LNCaP clone FGC (cell line): Measurements from ENCODE around the gene SOCS4.

Experiments used
- DNase-seq: peaks from one replicate; pipeline ENCODE4 v3.0.0-alpha.2; 2011; ENCODE audit warnings: low read depth
- H3K4me3 ChIP-seq: 2 replicates; pipeline ENCODE4 v1.5.1; 2011; ENCODE audit warnings: mild to moderate bottlenecking, low read depth, low read length, control low read depth
- TF ChIP-seq, protein P1 (sequence below): IDR thresholded peaks from 2 replicates; pipeline ENCODE4 v1.5.1; 2012; ENCODE audit warnings: mild to moderate bottlenecking; ENCODE audit not compliant: control insufficient read depth, insufficient read depth; ENCODE audit errors: extremely low read depth

Gene SOCS4

DNA sequence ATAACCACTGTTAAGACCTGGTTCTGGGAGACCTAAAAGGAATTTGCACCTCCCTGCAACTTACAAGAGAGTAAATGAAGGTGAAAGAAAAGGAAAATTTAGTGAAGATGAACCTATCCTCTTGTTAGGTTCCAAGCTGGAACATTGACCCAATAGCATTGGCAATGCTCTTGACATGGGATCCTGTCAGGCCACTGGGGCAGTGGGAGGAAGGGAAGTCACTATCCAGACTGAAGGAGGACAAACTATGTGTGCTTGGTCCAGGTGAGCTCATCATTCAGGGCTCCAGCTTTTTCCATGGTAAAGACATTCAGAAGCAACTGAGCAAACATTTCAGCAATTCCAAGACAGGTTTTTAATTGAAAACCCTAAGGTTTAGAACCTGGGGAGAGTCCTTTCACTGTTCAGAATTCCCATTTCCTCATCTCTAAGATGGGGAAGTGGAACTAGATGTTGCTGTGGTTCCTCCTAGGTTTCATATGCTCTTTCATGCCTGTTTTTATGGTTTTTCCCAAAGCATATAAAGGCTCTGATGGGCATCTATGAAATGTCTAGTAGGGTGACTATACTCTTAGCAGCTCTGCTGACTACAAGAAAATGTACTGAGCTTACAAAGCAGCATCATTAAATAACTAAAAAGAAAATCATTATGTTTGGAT is 57.5 kb downstream of the SOCS4 start:
- TF ChIP-seq, protein P1, sequence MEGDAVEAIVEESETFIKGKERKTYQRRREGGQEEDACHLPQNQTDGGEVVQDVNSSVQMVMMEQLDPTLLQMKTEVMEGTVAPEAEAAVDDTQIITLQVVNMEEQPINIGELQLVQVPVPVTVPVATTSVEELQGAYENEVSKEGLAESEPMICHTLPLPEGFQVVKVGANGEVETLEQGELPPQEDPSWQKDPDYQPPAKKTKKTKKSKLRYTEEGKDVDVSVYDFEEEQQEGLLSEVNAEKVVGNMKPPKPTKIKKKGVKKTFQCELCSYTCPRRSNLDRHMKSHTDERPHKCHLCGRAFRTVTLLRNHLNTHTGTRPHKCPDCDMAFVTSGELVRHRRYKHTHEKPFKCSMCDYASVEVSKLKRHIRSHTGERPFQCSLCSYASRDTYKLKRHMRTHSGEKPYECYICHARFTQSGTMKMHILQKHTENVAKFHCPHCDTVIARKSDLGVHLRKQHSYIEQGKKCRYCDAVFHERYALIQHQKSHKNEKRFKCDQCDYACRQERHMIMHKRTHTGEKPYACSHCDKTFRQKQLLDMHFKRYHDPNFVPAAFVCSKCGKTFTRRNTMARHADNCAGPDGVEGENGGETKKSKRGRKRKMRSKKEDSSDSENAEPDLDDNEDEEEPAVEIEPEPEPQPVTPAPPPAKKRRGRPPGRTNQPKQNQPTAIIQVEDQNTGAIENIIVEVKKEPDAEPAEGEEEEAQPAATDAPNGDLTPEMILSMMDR = no peak
- H3K4me3 ChIP-seq = no peak overlapping the region
- no peak for DNase-seq

DNA sequence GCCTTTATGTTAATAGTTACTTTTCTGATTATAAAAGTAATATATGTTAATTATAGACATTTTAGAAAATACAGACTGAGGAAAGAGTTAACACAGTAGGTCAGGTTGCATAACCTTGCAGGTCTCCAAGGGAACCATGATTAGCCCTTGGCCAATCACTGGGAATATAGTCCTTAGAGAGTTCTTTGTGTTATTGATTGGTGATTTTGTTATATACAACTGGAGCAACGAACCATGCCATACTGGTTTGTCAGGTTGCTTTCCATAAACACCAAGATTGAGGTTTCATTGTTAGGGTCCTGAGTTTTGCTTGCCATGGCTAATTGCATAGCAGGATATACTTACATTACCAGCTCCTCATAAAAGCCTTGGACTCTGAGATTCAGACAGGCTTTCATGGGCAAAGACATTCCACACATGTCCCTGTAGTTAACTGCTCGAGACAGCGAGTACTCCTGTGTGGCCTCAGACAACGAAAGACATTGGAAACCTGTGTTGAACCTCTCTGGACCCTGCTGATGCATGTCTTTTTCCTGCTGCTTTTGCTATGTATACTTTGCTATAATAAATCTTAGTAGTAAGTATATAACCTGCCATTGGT is 58.1 kb downstream of the SOCS4 start:
- no peak for DNase-seq
- H3K4me3 ChIP-seq = no peak overlapping the region
- TF ChIP-seq, protein P1 = no peak

DNA sequence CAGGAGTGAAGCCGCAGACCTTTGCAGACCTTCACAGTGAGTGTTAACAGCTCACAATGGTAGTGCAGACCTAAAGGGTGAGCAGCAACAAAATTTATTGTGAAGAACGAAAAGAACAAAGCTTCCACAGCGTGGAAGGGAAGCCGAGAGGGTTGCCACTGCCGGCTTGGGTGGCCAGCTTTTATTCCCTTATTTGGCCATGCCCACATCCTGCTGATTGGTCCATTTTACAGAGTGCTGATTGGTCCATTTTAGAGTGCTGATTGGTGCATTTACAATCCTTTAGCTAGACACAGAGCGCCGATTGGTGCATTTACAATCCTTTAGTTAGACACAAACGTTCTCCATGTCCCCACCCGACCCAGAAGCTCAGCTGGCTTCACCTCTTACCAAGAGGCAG is 59.9 kb downstream of the SOCS4 start:
- DNase-seq = no peak
- H3K4me3 ChIP-seq = no peak overlapping the region
- TF ChIP-seq, protein P1 = no peak

DNA sequence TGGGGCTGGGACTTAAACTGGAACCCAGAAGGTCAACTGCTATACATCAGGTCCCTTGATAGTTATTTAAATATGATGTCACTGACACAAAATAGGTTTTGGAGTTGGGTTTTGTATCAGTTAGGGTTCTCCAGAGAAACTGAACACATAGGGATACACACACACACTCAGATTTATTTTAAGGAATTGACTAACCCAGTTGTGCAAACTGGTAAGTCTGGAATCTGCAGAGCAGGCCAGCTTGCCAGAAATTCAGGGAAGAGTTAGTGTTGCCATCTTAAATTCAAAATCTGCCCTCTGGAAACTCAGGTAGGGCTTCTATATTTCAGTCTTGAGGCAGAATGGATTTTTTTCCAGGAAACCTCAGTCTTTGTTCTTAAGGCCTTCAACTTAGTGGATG is 61.3 kb downstream of the SOCS4 start:
- TF ChIP-seq, protein P1 = no peak
- DNase-seq = no peak
- H3K4me3 ChIP-seq = no peak overlapping the region

DNA sequence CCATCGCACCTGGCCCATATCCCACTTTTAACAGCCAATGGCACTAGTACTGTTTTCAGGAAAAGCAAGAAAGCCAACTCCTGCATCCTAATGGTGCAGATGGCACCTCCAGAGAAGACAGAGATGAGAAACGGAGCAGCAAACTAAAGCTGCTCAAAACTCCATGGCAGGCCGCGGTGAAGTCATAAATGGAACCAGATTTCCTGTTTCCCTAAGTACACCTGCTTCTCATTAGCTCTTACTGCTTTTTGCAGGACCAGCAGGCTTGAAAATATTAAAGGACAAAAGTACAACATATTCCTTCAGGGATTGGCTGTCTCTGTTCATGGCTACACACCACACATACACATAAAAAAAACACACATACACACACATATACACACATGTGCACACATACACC is 65.3 kb downstream of the SOCS4 start:
- no peak overlapping the region for H3K4me3 ChIP-seq
- no peak for DNase-seq
- TF ChIP-seq, protein P1 = no peak

DNA sequence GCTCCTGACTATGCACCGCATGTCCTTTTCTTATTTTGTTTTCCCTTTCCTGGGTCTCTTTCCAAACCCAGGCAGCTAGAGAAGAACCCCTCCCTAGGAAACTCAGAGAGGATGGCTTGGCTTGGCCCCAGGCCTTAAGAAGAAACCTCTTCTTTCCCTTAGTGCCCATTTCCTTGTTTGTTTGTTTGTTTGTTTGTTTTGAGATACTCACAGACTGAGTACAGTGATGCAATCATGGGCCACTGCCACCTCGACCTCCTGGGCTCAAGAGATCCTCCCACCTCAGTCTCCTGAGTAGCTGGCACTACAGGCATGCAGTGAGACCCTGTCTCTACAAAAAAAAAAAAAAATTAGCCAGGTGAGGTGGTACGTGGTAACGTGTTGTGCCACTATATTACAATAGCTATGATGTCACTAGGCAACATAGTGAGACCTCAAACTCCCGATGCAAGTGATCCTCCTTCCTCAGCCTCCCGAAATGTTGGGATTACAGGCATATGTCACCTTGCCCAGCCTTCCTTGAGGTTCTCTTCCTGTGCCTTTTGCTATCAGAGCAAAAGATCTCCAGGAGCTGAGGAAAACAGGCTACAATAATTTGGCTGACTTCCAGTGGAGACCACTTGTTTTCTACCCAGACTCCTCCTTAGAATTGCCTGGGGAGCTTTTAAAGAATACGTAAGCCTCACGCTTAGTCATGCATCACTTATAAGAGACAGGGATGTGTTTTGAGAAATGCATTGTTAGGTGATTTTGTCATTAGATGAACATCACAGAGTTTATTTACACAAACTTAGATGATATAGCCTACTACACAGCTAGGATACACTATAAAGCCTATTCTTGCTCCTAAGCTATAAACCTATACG is 67.5 kb downstream of the SOCS4 start:
- TF ChIP-seq, protein P1 = no peak
- H3K4me3 ChIP-seq = no peak overlapping the region
- DNase-seq = no peak
